ENCODE data around the gene JAGN1.
"Not testable (repeated sequence)": the region's sequence is repeated elsewhere in the genome, so short reads cannot be mapped to it uniquely, and the experiment has no call there.

DNA sequence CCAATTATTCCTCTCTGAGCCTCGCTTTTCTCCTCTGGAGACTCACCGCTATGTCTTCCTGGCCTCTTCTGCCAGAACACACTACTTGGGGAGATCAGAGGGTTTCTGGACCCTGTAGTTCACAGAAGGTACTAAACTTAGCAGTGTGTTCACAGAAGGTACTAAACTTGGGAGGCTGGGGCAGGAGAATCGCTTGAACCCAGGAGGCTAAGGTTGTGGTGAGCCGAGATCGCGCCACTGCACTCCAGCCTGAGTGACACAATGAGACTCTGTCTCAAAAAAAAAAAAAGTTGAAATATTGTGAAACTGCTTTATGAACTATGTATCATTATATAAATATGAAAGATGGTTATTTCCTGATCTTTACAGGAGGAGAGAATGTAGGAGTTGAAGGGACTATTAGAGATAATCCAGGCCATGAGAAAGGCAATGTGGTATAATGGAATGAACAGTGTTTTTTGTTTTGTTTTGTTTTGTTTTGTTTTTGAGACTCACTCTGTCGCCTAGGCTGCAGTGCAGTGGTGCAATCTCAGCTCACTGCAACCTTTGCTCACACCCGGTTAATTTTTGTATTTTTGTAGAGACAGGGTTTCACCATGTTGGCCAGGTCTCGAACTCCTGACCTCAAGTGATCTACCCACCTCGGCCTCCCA, 6.5 kb downstream of the JAGN1 start:
- TF ChIP-seq, protein P1, sequence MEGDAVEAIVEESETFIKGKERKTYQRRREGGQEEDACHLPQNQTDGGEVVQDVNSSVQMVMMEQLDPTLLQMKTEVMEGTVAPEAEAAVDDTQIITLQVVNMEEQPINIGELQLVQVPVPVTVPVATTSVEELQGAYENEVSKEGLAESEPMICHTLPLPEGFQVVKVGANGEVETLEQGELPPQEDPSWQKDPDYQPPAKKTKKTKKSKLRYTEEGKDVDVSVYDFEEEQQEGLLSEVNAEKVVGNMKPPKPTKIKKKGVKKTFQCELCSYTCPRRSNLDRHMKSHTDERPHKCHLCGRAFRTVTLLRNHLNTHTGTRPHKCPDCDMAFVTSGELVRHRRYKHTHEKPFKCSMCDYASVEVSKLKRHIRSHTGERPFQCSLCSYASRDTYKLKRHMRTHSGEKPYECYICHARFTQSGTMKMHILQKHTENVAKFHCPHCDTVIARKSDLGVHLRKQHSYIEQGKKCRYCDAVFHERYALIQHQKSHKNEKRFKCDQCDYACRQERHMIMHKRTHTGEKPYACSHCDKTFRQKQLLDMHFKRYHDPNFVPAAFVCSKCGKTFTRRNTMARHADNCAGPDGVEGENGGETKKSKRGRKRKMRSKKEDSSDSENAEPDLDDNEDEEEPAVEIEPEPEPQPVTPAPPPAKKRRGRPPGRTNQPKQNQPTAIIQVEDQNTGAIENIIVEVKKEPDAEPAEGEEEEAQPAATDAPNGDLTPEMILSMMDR (IDR thresholded peaks at IDR 0.05) = not testable (repeated sequence)
- not testable (repeated sequence) for TF ChIP-seq POLR2A, EP300 (IDR thresholded peaks at IDR 0.05)
